OCI-LY7 (cell line): Measurements from ENCODE around the gene RUVBL2. TPM values are rescaled to one million over a fixed set of nuclear protein-coding genes. Genes with fewer than 3 reads are reported as not detected.

Experiments
- BruUV-seq: library from RNA; stranded (reverse); fragments of 400-500 nt; replicated peaks from 2 replicates; lab custom pipeline; 2021; lab: Mats Ljungman, UMichigan
- CTCF ChIA-PET: fragments of 300-600 bp; sonication (Branson Sonifier 250); formaldehyde crosslinking; loops from one replicate; lab custom pipeline; 2022; ENCODE audit warnings: antibody characterized with exemption; ENCODE audit not compliant: unreplicated experiment; lab: Charles Lee
- POLR2A ChIA-PET: fragments of 300-600 bp; sonication (Branson Sonifier 250); formaldehyde crosslinking; loops from one replicate; lab custom pipeline; 2022; ENCODE audit warnings: antibody characterized with exemption; lab: Charles Lee
- DNase-seq: peaks from one replicate; pipeline ENCODE4 v3.0.0-alpha.2; 2015; ENCODE audit warnings: low spot score
- H2AFZ ChIP-seq: fragments of 200-600 bp; sonication (generic), shearing (Covaris generic); 2 replicates; pipeline ENCODE4 v1.6.1; 2014; ENCODE audit warnings: mild to moderate bottlenecking, antibody characterized with exemption, low read length, moderate library complexity
- H3K27ac ChIP-seq: fragments of 200-600 bp; sonication (generic); 2 replicates; pipeline ENCODE4 v1.5.1; 2014; ENCODE audit warnings: mixed run types, low read depth, mild to moderate bottlenecking, moderate library complexity, low read length, inconsistent platforms; ENCODE audit not compliant: poor library complexity, severe bottlenecking
- H3K36me3 ChIP-seq: fragments of 200-600 bp; sonication (generic); 2 replicates; pipeline ENCODE4 v1.6.1; 2014; ENCODE audit warnings: mild to moderate bottlenecking, antibody characterized with exemption, low read length, moderate library complexity, mixed read lengths; ENCODE audit not compliant: insufficient read depth
- H3K4me1 ChIP-seq: fragments of 200-600 bp; sonication (generic); 2 replicates; pipeline ENCODE4 v1.5.1; 2014; ENCODE audit warnings: mild to moderate bottlenecking, low read length; ENCODE audit not compliant: insufficient read depth, poor library complexity, severe bottlenecking
- H3K4me2 ChIP-seq: fragments of 200-600 bp; sonication (generic); 2 replicates; pipeline ENCODE4 v1.6.1; 2014; ENCODE audit warnings: mild to moderate bottlenecking, low read length
- H3K4me3 ChIP-seq: fragments of 200-600 bp; sonication (generic); 2 replicates; pipeline ENCODE4 v1.5.1; 2014; ENCODE audit warnings: mild to moderate bottlenecking, low read depth, low read length; ENCODE audit not compliant: poor library complexity, severe bottlenecking
- H3K79me2 ChIP-seq: fragments of 200-600 bp; sonication (generic); 2 replicates; pipeline ENCODE4 v1.6.1; 2016; ENCODE audit warnings: low read depth, mild to moderate bottlenecking, low read length, moderate library complexity, mixed read lengths; ENCODE audit not compliant: insufficient read depth
- H3K9me2 ChIP-seq: fragments of 200-600 bp; sonication (generic); 2 replicates; pipeline ENCODE4 v1.6.1; 2016; ENCODE audit warnings: mild to moderate bottlenecking, low read length, mixed read lengths; ENCODE audit not compliant: insufficient read depth
- H3K9me3 ChIP-seq: fragments of 200-600 bp; sonication (generic); 2 replicates; pipeline ENCODE4 v1.6.1; 2014; ENCODE audit warnings: mild to moderate bottlenecking, mixed run types, low read length, mixed read lengths
- H4K20me1 ChIP-seq: fragments of 200-600 bp; sonication (generic); 2 replicates; pipeline ENCODE4 v1.6.1; 2014; ENCODE audit warnings: mild to moderate bottlenecking, antibody characterized with exemption, low read length, moderate library complexity, mixed read lengths; ENCODE audit not compliant: insufficient read depth
- EZH2phosphoT487 ChIP-seq: fragments of 200-600 bp; sonication (generic); IDR thresholded peaks from 2 replicates; pipeline ENCODE4 v1.6.1; 2018; ENCODE audit warnings: low read depth, borderline replicate concordance, mild to moderate bottlenecking, mixed run types, antibody characterized with exemption, low read length, moderate library complexity, mixed read lengths
- intact Hi-C: fragments of 100-400 bp; cut with micrococcal nuclease; formaldehyde crosslinking; loops from one replicate; pipeline ENCODE4 v1.10.0; 2022; ENCODE audit not compliant: unreplicated experiment
- total RNA-seq, 2 experiments: library from RNA; depleted of rRNA in 1 of 2; stranded (reverse); fragments of >200 nt in 1 of 2; shearing (Covaris generic) in 1 of 2; gene quantifications; 2 replicates each; pipeline ENCODE4 v1.2.3, GENCODE V29; 2014 to 2022
- TF ChIP-seq, protein P1 (sequence below): fragments of 200-600 bp; sonication (generic); conservative IDR thresholded peaks from 2 replicates; pipeline ENCODE4 v1.5.1; 2014; ENCODE audit warnings: mild to moderate bottlenecking, antibody characterized with exemption, low read length, moderate library complexity, mixed read lengths

Gene RUVBL2
- total RNA-seq, 2 experiments from 2014 or later = 125 to 265 TPM

DNA sequence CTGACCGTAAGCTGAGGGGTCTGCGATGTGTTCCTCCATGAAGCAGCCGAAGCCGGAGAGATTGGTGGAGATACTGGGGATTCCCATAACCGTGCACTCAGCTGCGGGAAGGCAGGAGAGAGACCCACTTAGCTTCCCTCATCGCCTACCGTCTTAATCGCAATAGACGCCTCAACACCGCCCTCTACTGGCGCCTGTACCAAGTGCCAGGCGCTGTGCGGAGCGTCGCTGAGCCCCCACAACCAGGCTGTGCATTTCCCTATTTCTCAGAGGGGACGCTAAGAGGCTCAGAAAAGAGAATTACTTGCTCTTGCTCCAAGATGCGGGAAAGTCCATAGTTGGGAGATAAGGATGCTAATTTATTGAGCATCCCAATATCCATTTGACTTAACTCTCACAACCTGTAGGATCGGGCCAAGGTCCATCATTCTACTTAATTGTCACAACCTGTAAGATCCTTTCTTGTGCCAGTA is 22.7 kb upstream of the RUVBL2 start:
- POLR2A ChIA-PET = interaction anchor here (1.2 kb wide), 1 partner anchor 22 kb away, joined by 3 read pairs; the partner anchor contains the start of genes GYS1 and RUVBL2
- no peak overlapping the region for H2AFZ ChIP-seq
- TF ChIP-seq, protein P1, sequence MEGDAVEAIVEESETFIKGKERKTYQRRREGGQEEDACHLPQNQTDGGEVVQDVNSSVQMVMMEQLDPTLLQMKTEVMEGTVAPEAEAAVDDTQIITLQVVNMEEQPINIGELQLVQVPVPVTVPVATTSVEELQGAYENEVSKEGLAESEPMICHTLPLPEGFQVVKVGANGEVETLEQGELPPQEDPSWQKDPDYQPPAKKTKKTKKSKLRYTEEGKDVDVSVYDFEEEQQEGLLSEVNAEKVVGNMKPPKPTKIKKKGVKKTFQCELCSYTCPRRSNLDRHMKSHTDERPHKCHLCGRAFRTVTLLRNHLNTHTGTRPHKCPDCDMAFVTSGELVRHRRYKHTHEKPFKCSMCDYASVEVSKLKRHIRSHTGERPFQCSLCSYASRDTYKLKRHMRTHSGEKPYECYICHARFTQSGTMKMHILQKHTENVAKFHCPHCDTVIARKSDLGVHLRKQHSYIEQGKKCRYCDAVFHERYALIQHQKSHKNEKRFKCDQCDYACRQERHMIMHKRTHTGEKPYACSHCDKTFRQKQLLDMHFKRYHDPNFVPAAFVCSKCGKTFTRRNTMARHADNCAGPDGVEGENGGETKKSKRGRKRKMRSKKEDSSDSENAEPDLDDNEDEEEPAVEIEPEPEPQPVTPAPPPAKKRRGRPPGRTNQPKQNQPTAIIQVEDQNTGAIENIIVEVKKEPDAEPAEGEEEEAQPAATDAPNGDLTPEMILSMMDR = peak; percentile 96
- TF ChIP-seq EZH2phosphoT487 = no peak
- DNase-seq = peak; percentile 90
- intact Hi-C loops = loop anchor here (1.0 to 5.0 kb wide), 3 partner anchors 134 to 324 kb away; partner anchors contain the start of gene CA11
- H3K4me2 ChIP-seq = no peak overlapping the region
- CTCF ChIA-PET = interaction anchor here (0.5 to 1.7 kb wide), 4 partner anchors 76 to 183 kb away, joined by 3 to 5 read pairs (median 4); partner anchors contain the start of gene HSD17B14
- no peak overlapping the region for H3K4me3 ChIP-seq
- no peaks in the 10 kb centered on the region for H4K20me1 ChIP-seq
- no peaks in the 10 kb centered on the region for H3K9me2 ChIP-seq
- H3K4me1 ChIP-seq = peaks cover 41% of the 10 kb centered on the region
- peaks cover 52% of the 10 kb centered on the region for H3K36me3 ChIP-seq
- H3K79me2 ChIP-seq = peaks cover 10% of the 10 kb centered on the region; the same call in 1 of the 2 replicates
- H3K9me3 ChIP-seq = no peaks in the 10 kb centered on the region
- no peak overlapping the region for H3K27ac ChIP-seq
- no TSS peak for BruUV-seq

DNA sequence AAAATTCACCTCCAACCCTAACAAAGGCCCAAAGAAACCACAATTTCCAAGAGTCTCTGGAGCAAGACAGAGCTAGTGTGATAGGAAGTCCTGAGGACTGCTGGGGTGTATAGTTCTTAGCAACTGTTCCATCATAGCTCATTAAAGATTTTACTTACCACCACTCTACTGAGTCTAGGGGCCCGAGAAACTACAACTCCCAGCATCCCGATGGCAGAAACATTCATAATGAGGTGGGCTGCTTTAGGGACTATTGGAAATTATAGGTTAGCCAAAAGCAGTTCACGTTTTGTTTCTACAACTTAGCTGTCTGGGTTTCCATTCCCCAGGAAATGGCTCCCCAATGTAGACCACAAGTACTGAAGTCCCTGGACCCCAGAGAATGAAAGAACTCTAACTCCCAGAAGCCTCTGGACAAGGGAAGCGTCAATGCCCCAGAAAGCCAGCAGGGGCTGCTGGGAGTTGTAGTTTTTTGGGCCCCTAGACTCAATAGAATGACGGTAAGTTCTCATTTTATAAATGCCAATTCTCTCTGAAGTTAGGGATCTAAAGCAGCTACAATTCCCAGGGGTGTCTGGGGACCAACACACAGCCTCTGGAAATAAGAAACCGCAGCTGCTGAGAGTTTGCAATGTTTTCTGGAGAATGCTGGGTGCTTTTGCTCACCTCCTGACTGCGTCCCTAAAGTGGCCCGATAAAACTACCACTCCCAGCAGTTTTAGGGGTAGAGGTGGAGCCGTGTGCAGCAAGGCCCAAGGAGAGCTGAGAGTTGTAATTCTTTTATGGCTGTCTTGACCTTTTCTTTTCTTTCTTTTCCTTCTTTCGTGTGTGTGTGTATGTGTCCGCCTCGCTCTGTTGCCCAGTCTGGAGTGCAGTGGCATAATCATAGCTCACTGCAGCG is 17.5 kb upstream of the RUVBL2 start:
- Histone ChIP-seq H3K9me2 (no peaks in the 10 kb centered on the region), H4K20me1 (no peaks in the 10 kb centered on the region), H2AFZ (no peak overlapping the region), H3K79me2 (no peaks in the 10 kb centered on the region), H3K27ac (no peak overlapping the region), H3K4me3 (no peak overlapping the region), H3K9me3 (no peaks in the 10 kb centered on the region), H3K4me1 (peaks cover 2% of the 10 kb centered on the region), H3K36me3 (peaks cover 14% of the 10 kb centered on the region), H3K4me2 (no peak overlapping the region)
- no TSS peak for BruUV-seq
- TF ChIP-seq EZH2phosphoT487 = no peak
- TF ChIP-seq, protein P1 = no peak
- peak; percentile 70 for DNase-seq
- intact Hi-C loops = no loop called here
- ChIA-PET CTCF (no interaction called here), POLR2A (interaction anchor here (0.6 to 1.0 kb wide), 5 partner anchors 14 to 594 kb away, joined by 3 read pairs; no protein-coding TSS in a partner anchor)
